ENCODE data around the gene MFN1.

MFN1 gene

GRCh38 chr3:179322286-179323196 is 25.0 kb upstream of the MFN1 start, which contains the start of gene ZNF639:
ZNF639 (plus strand) TSS chr3:179323031; CDS start chr3:179328294, 5,263 bp downstream.
- TF ChIP-seq ZNF565 (CRISPR knock-in tag; conservative IDR thresholded peaks at IDR 0.05; ENCODE audit: low read depth), result 0 out of 2 replicates have a peak, but pooled peaks have one; percentile 18
- TF ChIP-seq OSR1 (CRISPR knock-in tag; IDR thresholded peaks at IDR 0.05), result no peak
- peak; percentile 70; the same call in 1 of the 2 replicates for TF ChIP-seq TSHZ2 (CRISPR knock-in tag; IDR thresholded peaks at IDR 0.05)
- no peak for TF ChIP-seq POU6F1 (CRISPR knock-in tag; IDR thresholded peaks at IDR 0.05; ENCODE audit: borderline replicate concordance, low read depth)
- no peak for TF ChIP-seq CSRNP3 (CRISPR knock-in tag; IDR thresholded peaks at IDR 0.05)
- TF ChIP-seq ZNF8 (CRISPR knock-in tag; IDR thresholded peaks at IDR 0.05), result no peak
- peak; percentile 88 for ATAC-seq

DNA sequence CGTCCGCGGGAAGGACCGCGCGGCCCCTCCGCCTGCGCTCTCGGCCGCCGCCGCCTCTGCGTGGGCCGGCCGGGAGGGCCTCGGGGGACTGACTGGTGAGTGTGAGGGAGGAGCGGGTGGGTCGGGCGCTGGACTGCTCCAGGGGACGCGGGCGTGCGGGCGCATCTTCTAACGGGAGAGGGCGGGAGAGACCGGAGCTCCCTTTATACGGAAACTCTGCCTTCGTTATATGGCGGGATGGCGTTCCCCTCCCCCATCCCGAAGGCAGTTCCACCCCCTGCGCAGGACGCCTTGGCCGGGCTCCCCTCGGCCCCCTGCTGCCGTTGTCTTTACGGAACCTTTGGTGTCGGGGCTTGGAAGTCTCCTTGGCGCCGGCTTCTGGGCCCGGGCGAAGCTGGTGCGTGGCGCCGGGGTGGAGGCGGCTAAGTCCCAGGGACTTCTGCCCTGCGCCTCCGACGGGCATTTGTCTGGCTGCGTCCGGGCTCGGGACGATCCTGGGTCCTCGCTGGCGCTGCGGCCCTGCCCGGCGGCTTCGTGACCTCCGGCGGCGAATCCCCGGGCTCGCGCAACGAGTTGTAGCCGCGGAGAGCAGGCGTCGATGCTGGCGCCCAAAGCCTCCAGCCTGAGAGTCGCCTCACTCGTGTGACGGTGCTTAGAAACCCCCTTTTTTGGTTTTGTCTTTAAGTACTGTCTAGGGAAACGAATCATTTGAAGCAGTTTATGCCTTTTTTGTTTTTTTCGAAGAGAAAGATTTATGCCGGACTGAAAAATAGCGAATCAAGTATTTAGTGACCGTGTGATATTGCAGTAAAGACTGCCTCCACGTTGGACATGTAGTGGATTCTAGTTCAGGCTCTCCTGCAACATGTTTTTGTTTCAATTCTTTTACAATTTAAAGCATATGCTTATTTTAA is 24.1 kb upstream of the MFN1 start:
- peak; percentile 60 for ATAC-seq
- TF ChIP-seq ESRRG (CRISPR knock-in tag; IDR thresholded peaks at IDR 0.05), result 0 out of 2 replicates have a peak, but pooled peaks have one; percentile 12
- TF ChIP-seq ARNTL (CRISPR knock-in tag; IDR thresholded peaks at IDR 0.05; ENCODE audit: borderline replicate concordance, low read depth), result no peak

DNA sequence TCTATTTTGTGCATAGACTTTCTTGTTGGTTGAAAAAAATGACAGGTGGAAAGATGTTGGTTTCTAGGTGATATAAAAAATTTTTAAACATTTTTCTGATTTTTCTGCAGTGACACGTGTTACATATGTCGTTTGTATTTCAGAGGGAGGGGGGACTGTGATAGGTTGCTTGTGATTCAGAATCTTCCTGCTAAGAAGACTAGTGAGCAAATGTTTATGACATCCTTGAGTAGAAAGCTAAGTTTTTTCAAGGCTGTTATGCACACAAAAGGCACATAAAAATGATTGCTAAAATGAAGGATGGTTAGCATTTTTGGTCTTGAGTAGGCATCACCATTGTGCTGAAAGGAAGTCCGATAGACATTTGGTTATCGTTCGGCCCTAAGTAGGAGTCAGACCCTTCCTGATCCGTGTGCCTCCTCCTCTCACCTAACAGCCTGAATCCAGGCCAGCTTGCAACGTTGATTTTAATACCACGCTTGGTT is 23.2 kb upstream of the MFN1 start:
- TF ChIP-seq BACH2 (CRISPR knock-in tag; IDR thresholded peaks at IDR 0.05; ENCODE audit: borderline replicate concordance), result no peak
- TF ChIP-seq POU6F1 (CRISPR knock-in tag; IDR thresholded peaks at IDR 0.05; ENCODE audit: borderline replicate concordance, low read depth), result no peak
- TF ChIP-seq ZNF565 (CRISPR knock-in tag; conservative IDR thresholded peaks at IDR 0.05; ENCODE audit: low read depth), result no peak
- TF ChIP-seq ZFP3 (CRISPR knock-in tag; IDR thresholded peaks at IDR 0.05), result no peak
- TF ChIP-seq ZFP30 (CRISPR knock-in tag; IDR thresholded peaks at IDR 0.05), result no peak
- TF ChIP-seq ARNTL (CRISPR knock-in tag; IDR thresholded peaks at IDR 0.05; ENCODE audit: borderline replicate concordance, low read depth), result no peak
- no peak for TF ChIP-seq OSR1 (CRISPR knock-in tag; IDR thresholded peaks at IDR 0.05)
- no peak for TF ChIP-seq ISL1 (CRISPR knock-in tag; IDR thresholded peaks at IDR 0.05)
- TF ChIP-seq, protein P1, sequence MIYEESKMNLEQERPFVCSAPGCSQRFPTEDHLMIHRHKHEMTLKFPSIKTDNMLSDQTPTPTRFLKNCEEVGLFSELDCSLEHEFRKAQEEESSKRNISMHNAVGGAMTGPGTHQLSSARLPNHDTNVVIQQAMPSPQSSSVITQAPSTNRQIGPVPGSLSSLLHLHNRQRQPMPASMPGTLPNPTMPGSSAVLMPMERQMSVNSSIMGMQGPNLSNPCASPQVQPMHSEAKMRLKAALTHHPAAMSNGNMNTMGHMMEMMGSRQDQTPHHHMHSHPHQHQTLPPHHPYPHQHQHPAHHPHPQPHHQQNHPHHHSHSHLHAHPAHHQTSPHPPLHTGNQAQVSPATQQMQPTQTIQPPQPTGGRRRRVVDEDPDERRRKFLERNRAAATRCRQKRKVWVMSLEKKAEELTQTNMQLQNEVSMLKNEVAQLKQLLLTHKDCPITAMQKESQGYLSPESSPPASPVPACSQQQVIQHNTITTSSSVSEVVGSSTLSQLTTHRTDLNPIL (CRISPR knock-in tag; IDR thresholded peaks at IDR 0.05; ENCODE audit: low read depth), result no peak
- TF ChIP-seq ESRRG (CRISPR knock-in tag; IDR thresholded peaks at IDR 0.05), result no peak
- no peak for TF ChIP-seq SNAI2 (CRISPR knock-in tag; IDR thresholded peaks at IDR 0.05)
- no peak for TF ChIP-seq RARB (CRISPR knock-in tag; IDR thresholded peaks at IDR 0.05)
- no peak for TF ChIP-seq CSRNP3 (CRISPR knock-in tag; IDR thresholded peaks at IDR 0.05)
- TF ChIP-seq ZC3H10 (CRISPR knock-in tag; IDR thresholded peaks at IDR 0.05), result no peak
- no peak for TF ChIP-seq TOX (CRISPR knock-in tag; IDR thresholded peaks at IDR 0.05; ENCODE audit: borderline replicate concordance)
- TF ChIP-seq TCF4 (CRISPR knock-in tag; IDR thresholded peaks at IDR 0.05; ENCODE audit: borderline replicate concordance), result no peak
- TF ChIP-seq GLIS3 (CRISPR knock-in tag; IDR thresholded peaks at IDR 0.05), result no peak
- TF ChIP-seq PATZ1 (CRISPR knock-in tag; IDR thresholded peaks at IDR 0.05; ENCODE audit: borderline replicate concordance), result no peak
- TF ChIP-seq ZNF70 (CRISPR knock-in tag; IDR thresholded peaks at IDR 0.05), result no peak
- ATAC-seq, result 0 out of 3 replicates have a peak, but pooled peaks have one; percentile 6

Data from SK-N-SH treated with all-trans-retinoic acid at 6 μM for 48 hours (cell line).